K562 (cell line): ENCODE results near the gene CNDP1. TPM values are rescaled to one million over a fixed set of nuclear protein-coding genes. Genes with fewer than 3 reads are reported as not detected.
A peak's percentile ranks its signal among the peaks of the same experiment; 100 is the strongest.

Experiments
- CEBPB ChIP-seq: fragments of 450-650 bp; IDR thresholded peaks from 2 replicates; pipeline ENCODE4 v1.6.1; 2016; ENCODE audit warnings: missing genetic modification characterization, missing compliant biosample characterization
- CHD1 ChIP-seq: fragments of 200-600 bp; sonication (generic); IDR thresholded peaks from one replicate; pipeline ENCODE4 v1.6.1; 2012; ENCODE audit warnings: mild to moderate bottlenecking, moderate library complexity, low read length, inconsistent platforms
- FOXK1 ChIP-seq: sonication (generic); formaldehyde crosslinking; IDR thresholded peaks from 2 replicates; pipeline ENCODE4 v1.8.0; 2022; ENCODE audit warnings: missing genetic modification reagents, mild to moderate bottlenecking, borderline replicate concordance
- GABPA ChIP-seq: fragments of 200-800 bp; sonication (Bioruptor generic); conservative IDR thresholded peaks from 2 replicates; pipeline ENCODE4 v1.6.1; 2016; ENCODE audit warnings: low read depth, missing genetic modification characterization, missing compliant biosample characterization
- HLTF ChIP-seq: fragments of 450-650 bp; IDR thresholded peaks from 2 replicates; pipeline ENCODE4 v1.6.1; 2016
- HNRNPH1 ChIP-seq: fragments of 200-400 bp; formaldehyde crosslinking; optimal IDR thresholded peaks from 2 replicates; pipeline ENCODE3; 2017; ENCODE audit warnings: low read depth, mild to moderate bottlenecking, low read length, moderate library complexity
- MBD1 ChIP-seq: fragments of 250-450 bp; sonication (Bioruptor Pico); IDR thresholded peaks from 2 replicates; pipeline ENCODE4 v1.8.0; 2022; ENCODE audit warnings: inconsistent platforms
- MCM2 ChIP-seq: fragments of 450-650 bp; IDR thresholded peaks from 2 replicates; pipeline ENCODE4 v1.6.1; 2017; ENCODE audit warnings: low read depth, mild to moderate bottlenecking
- MTA1 ChIP-seq: fragments of 450-650 bp; IDR thresholded peaks from 2 replicates; pipeline ENCODE4 v1.6.1; 2017; ENCODE audit warnings: borderline replicate concordance
- NR0B1 ChIP-seq: fragments of 450-650 bp; IDR thresholded peaks from one replicate; pipeline ENCODE4 v1.6.1; 2018; ENCODE audit warnings: mild to moderate bottlenecking, moderate library complexity; ENCODE audit not compliant: partially characterized antibody
- PML ChIP-seq: IDR thresholded peaks from 2 replicates; pipeline ENCODE4 v1.6.1; 2012; ENCODE audit warnings: low read length, inconsistent platforms
- RBM17 ChIP-seq: fragments of 200-400 bp; formaldehyde crosslinking; IDR thresholded peaks from 2 replicates; pipeline ENCODE4 v1.6.1; 2017; ENCODE audit warnings: low read depth, mild to moderate bottlenecking, low read length, borderline replicate concordance
- SMARCA4 ChIP-seq: fragments of 450-650 bp; IDR thresholded peaks from 2 replicates; pipeline ENCODE4 v1.6.1; 2016
- SP2 ChIP-seq: IDR thresholded peaks from 2 replicates; pipeline ENCODE4 v1.6.1; 2011; ENCODE audit warnings: mild to moderate bottlenecking, low read depth, low read length, moderate library complexity; ENCODE audit not compliant: poor library complexity, severe bottlenecking; ENCODE audit errors: extremely low read depth
- SUPT5H ChIP-seq: fragments of 450-650 bp; IDR thresholded peaks from 2 replicates; pipeline ENCODE4 v1.6.1; 2016
- TAF7 ChIP-seq: fragments of 450-650 bp; IDR thresholded peaks from 2 replicates; pipeline ENCODE4 v1.6.1; 2016; ENCODE audit warnings: missing genetic modification characterization, missing compliant biosample characterization
- THRAP3 ChIP-seq: fragments of 450-650 bp; IDR thresholded peaks from 2 replicates; pipeline ENCODE4 v1.6.1; 2016; ENCODE audit warnings: mild to moderate bottlenecking, inconsistent platforms, borderline replicate concordance
- XRCC4 ChIP-seq: IDR thresholded peaks from one replicate; pipeline ENCODE4 v1.6.1; 2011; ENCODE audit not compliant: insufficient read depth, insufficient read length; ENCODE audit errors: extremely low read depth
- ZBTB34 ChIP-seq: fragments of 250-450 bp; sonication (Bioruptor Pico); IDR thresholded peaks from 2 replicates; pipeline ENCODE4 v1.8.0; 2021; ENCODE audit warnings: mild to moderate bottlenecking, moderate library complexity
- ZFP36 ChIP-seq: fragments of 150-350 bp; IDR thresholded peaks from 2 replicates; pipeline ENCODE4 v1.6.1; 2018; ENCODE audit warnings: low read length, low read depth; ENCODE audit not compliant: partially characterized antibody
- ZHX1 ChIP-seq: fragments of 150-350 bp; conservative IDR thresholded peaks from 2 replicates; pipeline ENCODE4 v1.6.1; 2014; ENCODE audit warnings: low read length
- ZNF217 ChIP-seq: sonication (generic); formaldehyde crosslinking; IDR thresholded peaks from 2 replicates; pipeline ENCODE4 v1.8.0; 2022; ENCODE audit warnings: mild to moderate bottlenecking, missing genetic modification reagents
- ZNF324 ChIP-seq: fragments of 250-450 bp; sonication (Bioruptor Pico); IDR thresholded peaks from 2 replicates; pipeline ENCODE4 v1.4.0; 2020; ENCODE audit warnings: mild to moderate bottlenecking
- ZNF583 ChIP-seq: fragments of 250-450 bp; sonication (Bioruptor Pico); IDR thresholded peaks from 2 replicates; pipeline ENCODE4 v1.4.0; 2020
- polyA plus RNA-seq, 8 experiments: library from polyadenylated mRNA; depleted of rRNA in 4 of 8; stranded (reverse) in 5 of 8; unstranded in 3 of 8; fragments of >200 nt; fragmentation: Nextera tagmentation in 2 of 8; fragmentation: Illumina TruSeq in 1 of 8; extraction: Ambion mirVana in 2 of 8; extraction: Trizol in 1 of 8; gene quantifications; 2 replicates each; pipeline versions ENCODE4 v1.2.1 to v1.2.3, GENCODE V29; 2011 to 2014; ENCODE audit warnings: inconsistent platforms in 1 of 8, missing spikeins in 1 of 8
- total RNA-seq, 7 experiments: library from RNA; depleted of rRNA in 6 of 7; stranded (reverse); fragments of >200 nt in 6 of 7; fragmentation: Illumina TruSeq in 2 of 7; extraction: Trizol in 2 of 7; gene quantifications; 2 replicates each; pipeline versions ENCODE4 v1.2.1 to v1.2.3, GENCODE V29; 2011 to 2021; ENCODE audit warnings: low replicate concordance in 1 of 7

CNDP1 gene
- total and polyA plus RNA-seq, 9 of the 15 experiments (the other 6 are each of a cell fraction or from before 2014, with no cell fraction given): not detected

- TF ChIP-seq RBM17 (no peak), ZFP36 (no peak), MTA1 (no peak), TAF7 (tag) (no peak), MBD1 (CRISPR knock-in tag) (no peak), ZNF583 (CRISPR knock-in tag) (no peak), FOXK1 (CRISPR knock-in tag) (no peak), NR0B1 (no peak), XRCC4 (no peak), SP2 (no peak), CHD1 (no peak), MCM2 (no peak), GABPA (no peak), THRAP3 (no peak), HNRNPH1 (no peak), ZNF324 (CRISPR knock-in tag) (no peak), PML (no peak), ZHX1 (no peak), ZBTB34 (CRISPR knock-in tag) (no peak), ZNF217 (CRISPR knock-in tag) (no peak), SUPT5H (no peak), SMARCA4 (0 out of 2 replicates have a peak, but pooled peaks have one; percentile 22), HLTF (no peak), CEBPB (no peak)
Observed at GRCh38 chr18:74508821-74509225, 25.5 kb upstream of the CNDP1 start (continued).
